Muscle of leg (tissue), 11 donors: ENCODE data around the gene SFXN4. TPM values are rescaled to one million over a fixed set of nuclear protein-coding genes. Genes with fewer than 3 reads are reported as not detected.
A peak's percentile ranks its signal among the peaks of the same experiment; 100 is the strongest.
"Not testable (repeated sequence)": the region's sequence is repeated elsewhere in the genome, so short reads cannot be mapped to it uniquely, and the experiment has no call there.

Experiments used
- DNase-seq: peaks from one replicate; pipeline ENCODE4 v3.0.0; 2013
- H3K27ac ChIP-seq: one replicate; pipeline ENCODE4 v1.5.1; 2013; ENCODE audit warnings: mild to moderate bottlenecking, low read length, control low read depth
- H3K27me3 ChIP-seq: one replicate; pipeline ENCODE4 v1.6.1; 2013; ENCODE audit warnings: low read length; ENCODE audit not compliant: control insufficient read depth, insufficient read depth
- H3K36me3 ChIP-seq: one replicate; pipeline ENCODE4 v1.6.1; 2013; ENCODE audit warnings: low read length; ENCODE audit not compliant: control insufficient read depth, insufficient read depth
- H3K4me1 ChIP-seq: one replicate; pipeline ENCODE4 v1.6.1; 2013; ENCODE audit warnings: low read length; ENCODE audit not compliant: control insufficient read depth, insufficient read depth
- H3K4me3 ChIP-seq: one replicate; pipeline ENCODE4 v1.5.1; 2013; ENCODE audit warnings: low read length, control low read depth
- H3K9me3 ChIP-seq: replicated peaks from 2 replicates; pipeline ENCODE4 v1.6.1; 2013; ENCODE audit warnings: low read depth, low read length; ENCODE audit not compliant: control insufficient read depth
- WGBS: methylation state at CpG from one replicate; pipeline ENCODE4 v1.1.5; 2013; ENCODE audit warnings: missing lambda C conversion rate; ENCODE audit not compliant: insufficient coverage; 5-methylcytosine and 5-hydroxymethylcytosine counted together
- polyA plus RNA-seq, 8 donors: library from polyadenylated mRNA; unstranded; fragments of 120-200 nt; gene quantifications; one replicate each; pipeline versions ENCODE4 v1.2.1 to v1.2.3, GENCODE V29; 2013; ENCODE audit warnings: inconsistent platforms in 1 of 8, low replicate concordance in 1 of 8; ENCODE audit not compliant: insufficient read length in 8 of 8, insufficient read depth in 1 of 8
- total RNA-seq: library from RNA; stranded (reverse); fragments of 120-200 nt; gene quantifications from one replicate; pipeline ENCODE4 v1.2.4, GENCODE V29; 2013

The SFXN4 gene
- total and polyA plus RNA-seq, 9 donors = 18.6 to 29.7 (median 20.5) TPM

DNA sequence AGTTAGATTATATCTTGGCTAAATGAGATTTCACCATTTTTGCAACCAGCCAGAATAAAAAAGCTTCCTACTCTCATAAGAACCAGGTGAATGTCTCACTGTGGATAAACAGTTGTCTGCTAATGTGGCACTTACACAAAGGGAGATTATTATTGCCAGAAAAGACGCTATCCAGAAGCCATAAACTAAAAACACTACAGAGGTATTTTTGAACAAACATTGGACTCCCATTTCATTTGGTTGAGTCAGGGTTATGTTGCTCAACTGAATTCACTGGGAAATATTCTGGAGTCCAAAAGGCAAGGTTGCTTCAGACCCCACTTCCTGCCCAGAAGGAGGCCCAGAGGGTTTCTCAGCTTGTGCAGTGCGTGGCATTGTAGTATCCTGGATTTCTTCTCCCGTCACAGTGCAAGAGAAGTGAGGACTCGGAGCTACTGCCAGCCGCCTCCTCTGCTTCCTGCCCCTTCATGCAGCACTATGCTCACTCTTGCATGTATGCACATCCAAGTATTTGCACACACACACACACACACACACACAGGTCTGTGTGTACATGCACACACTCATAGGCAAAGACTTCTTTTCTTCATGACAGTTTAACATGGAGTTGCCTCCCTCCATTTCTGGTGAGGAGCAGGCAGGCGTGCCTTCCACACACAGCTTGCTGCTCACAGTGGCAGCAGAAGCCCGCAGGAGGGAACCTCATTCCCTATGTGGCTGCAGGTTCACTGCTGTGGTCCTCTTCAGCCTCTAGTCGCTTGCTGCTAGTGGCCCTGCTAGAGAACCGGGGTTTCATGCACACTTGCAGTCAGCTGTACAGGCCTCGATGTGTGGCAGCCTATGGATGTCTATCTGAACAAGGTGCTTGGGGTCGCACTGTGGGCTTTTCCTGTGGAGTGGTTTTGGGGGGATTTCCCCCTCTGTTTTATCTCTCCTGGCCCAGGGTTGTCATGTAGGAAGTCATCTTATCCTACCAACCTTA, 51.5 kb downstream of the SFXN4 start:
- WGBS = 53% methylated on average over 5 of the region's 11 CpGs
- H3K9me3 ChIP-seq = no peaks in the 10 kb centered on the region
- peaks cover 45% of the 10 kb centered on the region for H3K36me3 ChIP-seq
- H3K4me1 ChIP-seq = no peaks in the 10 kb centered on the region
- H3K27ac ChIP-seq = no peak overlapping the region
- H3K27me3 ChIP-seq = no peaks in the 10 kb centered on the region
- DNase-seq = no peak
- H3K4me3 ChIP-seq = no peak overlapping the region

DNA sequence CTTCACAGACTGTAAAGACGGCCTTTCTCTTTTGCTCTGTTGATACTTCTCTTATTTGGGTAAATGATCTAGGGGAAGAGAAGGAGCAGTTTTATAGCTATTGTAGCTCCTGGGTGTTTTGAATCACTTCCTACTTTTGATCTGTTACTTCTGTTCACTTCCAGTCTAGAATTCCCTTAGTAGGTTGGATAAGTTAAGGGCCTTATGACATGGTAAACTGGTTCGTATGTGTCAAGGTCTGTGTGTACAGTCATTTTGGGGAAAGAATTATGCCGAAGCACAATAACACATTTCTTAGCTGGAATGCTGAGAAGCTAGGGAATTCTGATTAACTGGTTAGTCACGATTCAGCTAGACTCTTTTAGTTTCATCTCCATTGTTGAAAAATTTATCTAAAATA, 53.5 kb downstream of the SFXN4 start:
- DNase-seq = no peak
- H3K4me1 ChIP-seq = no peaks in the 10 kb centered on the region
- H3K9me3 ChIP-seq = no peaks in the 10 kb centered on the region
- H3K4me3 ChIP-seq = no peak overlapping the region
- peaks cover 41% of the 10 kb centered on the region for H3K36me3 ChIP-seq
- H3K27ac ChIP-seq = no peak overlapping the region
- H3K27me3 ChIP-seq = no peaks in the 10 kb centered on the region
- no CpG with 5 or more reads among the region's 4 CpGs for WGBS

DNA sequence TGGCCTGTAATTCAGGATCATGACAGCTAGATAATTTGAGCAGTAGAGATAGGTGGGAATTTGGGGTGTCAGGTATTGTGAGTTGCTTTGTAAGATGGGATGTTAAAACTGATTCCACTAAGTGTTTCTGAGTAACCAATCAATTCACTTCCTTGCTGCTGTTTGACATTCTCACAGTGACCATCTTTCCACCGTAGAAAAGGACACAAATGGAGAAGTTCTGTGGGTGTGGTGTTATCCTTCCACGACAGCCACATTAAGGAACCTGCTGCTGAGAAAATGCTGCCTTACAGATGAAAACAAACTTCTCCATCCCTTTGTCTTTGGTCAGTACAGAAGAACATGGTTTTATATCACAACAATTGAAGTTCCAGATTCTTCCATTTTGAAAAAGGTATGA, 57.7 kb downstream of the SFXN4 start:
- not testable (repeated sequence) for H3K27me3 ChIP-seq, H3K4me3 ChIP-seq, DNase-seq, H3K9me3 ChIP-seq, H3K4me1 ChIP-seq, H3K27ac ChIP-seq
- H3K36me3 ChIP-seq = peaks cover 28% of the 10 kb centered on the region
- WGBS = no CpG with 5 or more reads among the region's 2 CpGs

DNA sequence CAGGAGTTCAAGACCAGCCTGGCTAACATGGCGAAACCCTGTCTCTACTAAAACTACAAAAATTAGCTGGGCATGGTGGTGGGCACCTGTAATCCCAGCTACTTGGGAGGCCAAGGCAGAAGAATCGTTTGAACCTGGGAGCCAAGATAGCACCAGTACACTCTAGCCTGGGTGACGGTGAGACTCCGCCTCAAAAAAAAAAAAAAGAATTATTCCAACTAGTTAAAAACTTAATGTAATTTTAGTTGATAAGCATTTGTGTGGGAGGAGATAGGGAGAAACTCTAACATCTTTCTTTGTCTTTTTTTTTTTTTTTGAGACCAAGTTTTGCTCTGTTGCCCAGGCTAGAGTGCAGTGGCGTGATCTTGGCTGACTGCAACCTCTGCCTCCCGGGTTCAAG, 58.4 kb downstream of the SFXN4 start:
- H3K4me1 ChIP-seq = not testable (repeated sequence)

DNA sequence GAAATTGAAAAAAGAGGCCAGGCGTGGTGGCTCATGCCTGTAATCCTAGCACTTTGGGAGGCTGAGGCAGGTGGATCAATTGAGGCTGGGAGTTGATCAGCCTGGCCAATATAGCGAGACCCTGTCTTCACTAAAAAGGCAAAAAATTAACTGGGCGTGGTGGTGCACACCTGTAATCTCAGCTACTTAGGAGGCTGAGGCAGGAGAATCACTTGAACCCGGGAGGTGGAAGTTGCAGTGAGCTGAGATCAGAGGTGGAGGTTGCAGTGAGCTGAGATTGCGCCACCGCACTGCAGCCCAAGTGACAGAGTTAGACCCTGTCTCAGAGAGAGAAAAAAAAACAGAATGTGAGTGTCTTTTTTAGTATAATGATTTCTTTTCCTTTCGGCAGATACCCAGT, 59.6 kb downstream of the SFXN4 start:
- not testable (repeated sequence) for H3K27me3 ChIP-seq, H3K4me3 ChIP-seq, DNase-seq, H3K9me3 ChIP-seq, H3K27ac ChIP-seq, H3K4me1 ChIP-seq
- WGBS = 95% methylated on average over 6 of the region's 7 CpGs
- peaks cover 21% of the 10 kb centered on the region for H3K36me3 ChIP-seq

More for the DNA sequence above, 58.4 kb downstream of the SFXN4 start:
- DNase-seq, H3K9me3 ChIP-seq, H3K4me3 ChIP-seq, H3K27me3 ChIP-seq, H3K27ac ChIP-seq: not testable (repeated sequence)
- H3K36me3 ChIP-seq = peaks cover 22% of the 10 kb centered on the region
- WGBS = 100% methylated on average over 1 of the region's 6 CpGs

DNA sequence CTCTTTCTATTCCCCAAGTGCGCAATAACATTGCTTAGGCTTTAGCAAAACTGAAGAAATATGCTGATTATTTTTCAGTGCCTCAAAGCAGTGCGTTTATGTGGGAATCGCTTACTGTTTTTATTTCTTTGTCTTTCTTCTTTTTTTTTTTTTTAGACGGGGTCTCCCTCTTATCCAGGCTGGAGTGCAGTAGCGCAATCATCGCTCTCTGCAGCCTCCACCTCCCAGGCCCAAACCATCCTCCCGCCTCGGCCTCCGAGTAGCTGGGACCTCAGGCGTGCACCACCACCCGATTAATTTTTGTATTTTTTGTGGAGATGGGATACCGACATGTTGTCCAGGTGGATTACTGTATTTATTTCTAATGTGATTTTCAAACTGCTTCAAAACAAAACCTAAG, 60.4 kb downstream of the SFXN4 start:
- Histone ChIP-seq H3K27me3 (no peaks in the 10 kb centered on the region), H3K4me3 (peak overlapping the region; percentile 62), H3K36me3 (peaks cover 15% of the 10 kb centered on the region), H3K9me3 (no peaks in the 10 kb centered on the region), H3K27ac (no peak overlapping the region), H3K4me1 (peaks cover 6% of the 10 kb centered on the region)
- no peak for DNase-seq
- WGBS = 60% methylated on average over 1 of the region's 12 CpGs

DNA sequence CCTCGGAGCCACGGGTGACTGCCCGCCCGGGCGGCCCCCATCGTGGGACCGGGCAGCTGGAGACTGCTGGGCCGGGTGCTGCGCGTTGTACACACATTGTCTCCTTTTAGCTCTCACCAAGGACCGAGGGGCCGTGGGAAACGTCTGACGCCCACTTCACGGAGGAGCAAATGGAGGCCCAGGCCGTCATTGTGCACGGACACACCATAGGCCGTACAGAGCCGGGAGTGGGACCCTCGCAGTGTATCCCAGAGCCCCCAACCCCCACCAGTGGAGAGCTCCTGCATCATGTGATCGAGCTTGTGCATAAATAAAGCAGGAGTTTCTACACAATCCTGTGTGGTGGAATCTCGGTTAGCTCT, 60.9 kb downstream of the SFXN4 start:
- Histone ChIP-seq H3K4me3 (peak overlapping the region; percentile 62), H3K27ac (peak overlapping the region; percentile 35), H3K27me3 (no peaks in the 10 kb centered on the region), H3K9me3 (no peaks in the 10 kb centered on the region), H3K36me3 (peaks cover 10% of the 10 kb centered on the region), H3K4me1 (peaks cover 6% of the 10 kb centered on the region)
- DNase-seq = peak; percentile 31
- 0% methylated on average over 15 of the region's 22 CpGs for WGBS

DNA sequence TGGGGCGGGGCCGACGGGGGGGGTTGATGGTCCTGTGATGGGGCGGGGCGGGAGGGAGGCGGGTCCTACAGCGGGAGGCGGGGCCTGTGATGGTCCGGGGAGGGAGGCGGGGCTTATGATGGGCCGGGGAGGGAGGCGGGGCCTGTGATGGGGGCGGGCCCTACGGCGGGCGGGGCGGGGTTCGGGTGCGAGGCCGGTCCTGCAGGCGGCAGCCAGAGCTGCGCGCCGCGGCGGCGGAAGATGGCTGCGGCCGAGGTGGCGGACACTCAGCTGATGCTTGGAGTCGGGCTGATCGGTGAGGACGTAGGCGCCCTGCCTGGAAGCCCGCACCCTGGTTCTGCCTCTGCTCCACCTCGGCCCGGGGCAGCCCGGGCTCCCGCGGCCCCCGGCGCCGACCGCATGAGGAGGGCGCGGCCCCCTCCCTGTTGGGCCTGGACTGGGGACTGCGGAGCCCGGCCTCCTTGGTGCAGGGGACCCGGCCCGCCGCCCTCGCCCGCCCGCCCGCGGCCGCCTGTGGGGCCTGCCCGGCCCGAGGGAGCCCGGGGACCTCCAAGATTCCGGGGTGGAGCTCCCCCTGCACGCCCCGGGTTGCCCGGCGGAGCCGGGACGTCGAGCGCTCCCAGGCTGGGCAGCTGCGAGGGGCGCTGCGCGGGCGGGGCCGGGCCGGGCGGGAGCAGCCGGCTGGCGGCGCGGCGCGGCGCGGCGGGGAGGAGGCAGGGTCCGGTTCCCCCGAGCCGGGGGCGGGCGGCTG, 61.4 kb downstream of the SFXN4 start, which contains the start of gene DENND10:
DENND10 (plus strand) TSS at position 211 of the 751 bp plus-strand sequence; CDS start at position 241, 30 bp downstream.
- H3K4me1 ChIP-seq = peaks cover 6% of the 10 kb centered on the region
- H3K27ac ChIP-seq = peak within 1 kb of the TSS; percentile 35
- under 1% methylated on average over 76 of the region's 91 CpGs for WGBS
- peaks cover 8% of the 10 kb centered on the region for H3K36me3 ChIP-seq
- H3K9me3 ChIP-seq = no peaks in the 10 kb centered on the region
- H3K4me3 ChIP-seq = peak within 1 kb of the TSS; percentile 62
- H3K27me3 ChIP-seq = no peaks in the 10 kb centered on the region
- peak; percentile 86 for DNase-seq

DNA sequence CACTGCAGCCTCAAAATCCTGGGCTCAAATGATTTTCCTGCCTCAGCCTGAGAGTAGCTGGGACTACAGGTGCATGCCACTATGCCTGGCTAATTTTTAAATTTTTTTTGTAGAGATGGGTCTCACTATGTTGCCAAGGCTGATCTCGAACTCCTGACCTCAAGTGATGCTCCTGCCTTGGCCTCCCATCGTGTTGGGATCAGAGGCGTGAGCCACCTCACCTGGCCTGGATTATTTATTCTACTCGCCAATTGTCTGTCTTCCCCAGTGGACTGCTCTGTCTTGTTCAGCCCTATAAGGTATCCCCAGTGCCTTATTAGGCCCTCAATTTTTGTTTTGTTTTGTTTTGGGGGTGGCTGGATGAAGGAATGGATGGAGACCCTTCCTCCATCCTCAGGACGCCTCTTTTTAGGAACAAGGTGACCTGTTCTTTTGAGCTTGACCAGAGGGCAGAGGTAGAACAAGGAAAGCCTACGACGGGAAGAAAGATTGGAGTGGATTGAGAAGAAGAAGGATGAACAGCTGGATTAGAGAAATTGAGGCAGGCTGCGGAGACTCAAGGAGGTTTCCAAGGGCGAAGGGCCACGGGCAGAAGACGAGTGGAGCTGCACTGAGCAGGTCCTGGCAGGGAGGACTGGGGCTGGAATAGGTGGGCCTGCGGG, 62.1 kb downstream of the SFXN4 start:
- no peaks in the 10 kb centered on the region for H3K27me3 ChIP-seq
- H3K27ac ChIP-seq = no peak overlapping the region
- WGBS = 47% methylated on average over 12 of the region's 12 CpGs
- H3K36me3 ChIP-seq = peaks cover 6% of the 10 kb centered on the region
- DNase-seq = no peak
- no peak overlapping the region for H3K4me3 ChIP-seq
- no peaks in the 10 kb centered on the region for H3K9me3 ChIP-seq
- H3K4me1 ChIP-seq = peaks cover 6% of the 10 kb centered on the region
